ENCODE measurements around the gene SAP30. TPM values are rescaled to one million over a fixed set of nuclear protein-coding genes. Genes with fewer than 3 reads are reported as not detected.
A peak's percentile ranks its signal among the peaks of the same experiment; 100 is the strongest.

The SAP30 gene
- total and polyA plus RNA-seq, 2 experiments from 2014 or later = 16.5 to 28.2 TPM

- H4K20me1 ChIP-seq (ENCODE audit: insufficient read depth, poor library complexity, severe bottlenecking) = peaks cover 5% of the 10 kb centered on the region
- no peak overlapping the region for H3K4me3 ChIP-seq
- peaks cover 11% of the 10 kb centered on the region for H3K4me1 ChIP-seq (ENCODE audit: insufficient read depth)
- 95% methylated on average over 2 of the region's 2 CpGs for WGBS (ENCODE audit: low lambda C conversion rate, missing lambda C conversion rate)
- H2AFZ ChIP-seq = no peak overlapping the region
- no peak overlapping the region for H3K27ac ChIP-seq
- TF ChIP-seq EZH2 (IDR thresholded peaks at IDR 0.05; ENCODE audit: borderline replicate concordance) = no peak
- TF ChIP-seq, protein P1, sequence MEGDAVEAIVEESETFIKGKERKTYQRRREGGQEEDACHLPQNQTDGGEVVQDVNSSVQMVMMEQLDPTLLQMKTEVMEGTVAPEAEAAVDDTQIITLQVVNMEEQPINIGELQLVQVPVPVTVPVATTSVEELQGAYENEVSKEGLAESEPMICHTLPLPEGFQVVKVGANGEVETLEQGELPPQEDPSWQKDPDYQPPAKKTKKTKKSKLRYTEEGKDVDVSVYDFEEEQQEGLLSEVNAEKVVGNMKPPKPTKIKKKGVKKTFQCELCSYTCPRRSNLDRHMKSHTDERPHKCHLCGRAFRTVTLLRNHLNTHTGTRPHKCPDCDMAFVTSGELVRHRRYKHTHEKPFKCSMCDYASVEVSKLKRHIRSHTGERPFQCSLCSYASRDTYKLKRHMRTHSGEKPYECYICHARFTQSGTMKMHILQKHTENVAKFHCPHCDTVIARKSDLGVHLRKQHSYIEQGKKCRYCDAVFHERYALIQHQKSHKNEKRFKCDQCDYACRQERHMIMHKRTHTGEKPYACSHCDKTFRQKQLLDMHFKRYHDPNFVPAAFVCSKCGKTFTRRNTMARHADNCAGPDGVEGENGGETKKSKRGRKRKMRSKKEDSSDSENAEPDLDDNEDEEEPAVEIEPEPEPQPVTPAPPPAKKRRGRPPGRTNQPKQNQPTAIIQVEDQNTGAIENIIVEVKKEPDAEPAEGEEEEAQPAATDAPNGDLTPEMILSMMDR (IDR thresholded peaks at IDR 0.05; ENCODE audit: poor library complexity) = no peak
- TF ChIP-seq EZH2phosphoT487 (IDR thresholded peaks at IDR 0.05; ENCODE audit: low read depth, severe bottlenecking, unreplicated experiment) = no peak
- no peaks in the 10 kb centered on the region for H3K36me3 ChIP-seq (replicated peaks; ENCODE audit: insufficient read depth, low read depth)
- H3K9me2 ChIP-seq (replicated peaks; ENCODE audit: insufficient read depth) = no peaks in the 10 kb centered on the region
- no peak for DNase-seq (ENCODE audit: low spot score)
- no peaks in the 10 kb centered on the region for H3K9me3 ChIP-seq (ENCODE audit: low read depth)
- peaks cover 37% of the 10 kb centered on the region for H3K79me2 ChIP-seq
- H3K27me3 ChIP-seq = no peaks in the 10 kb centered on the region
- H3K4me2 ChIP-seq = no peak overlapping the region
These were observed 40.2 kb upstream of the SAP30 start for GRCh38 chr4:173330590-173330989.

DNA sequence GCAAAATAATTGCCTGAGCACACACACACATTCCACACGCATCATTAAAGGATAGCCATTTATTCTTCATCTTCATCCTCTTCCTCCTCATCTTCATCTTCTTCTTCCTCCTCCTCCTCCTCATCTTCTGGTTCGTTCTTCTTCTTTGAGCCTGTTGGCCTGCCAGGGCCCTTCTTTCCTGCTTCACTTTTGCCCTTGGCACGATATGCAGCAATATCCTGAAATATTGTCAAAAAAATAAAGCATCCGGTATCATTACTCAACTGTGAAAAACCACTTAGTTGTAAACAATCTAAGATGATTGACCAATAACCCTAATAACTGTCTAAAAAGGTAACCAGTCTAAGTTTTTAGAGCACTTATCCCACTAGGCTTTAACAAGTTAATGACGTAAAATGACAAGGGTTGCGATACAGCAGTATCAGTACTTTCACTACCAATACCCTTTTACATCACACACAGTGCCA, 38.7 kb upstream of the SAP30 start:
- Histone ChIP-seq H3K79me2 (peaks cover 37% of the 10 kb centered on the region), H3K9me2 (replicated peaks; ENCODE audit: insufficient read depth) (no peaks in the 10 kb centered on the region), H2AFZ (no peak overlapping the region), H3K27ac (peak overlapping the region; percentile 99), H3K27me3 (no peaks in the 10 kb centered on the region), H3K4me3 (peak overlapping the region; percentile 60), H4K20me1 (ENCODE audit: insufficient read depth, poor library complexity, severe bottlenecking) (peaks cover 5% of the 10 kb centered on the region), H3K36me3 (replicated peaks; ENCODE audit: insufficient read depth, low read depth) (no peaks in the 10 kb centered on the region), H3K9me3 (ENCODE audit: low read depth) (no peaks in the 10 kb centered on the region), H3K4me1 (ENCODE audit: insufficient read depth) (peaks cover 11% of the 10 kb centered on the region), H3K4me2 (peak overlapping the region; percentile 84)
- 79% methylated on average over 6 of the region's 6 CpGs for WGBS (ENCODE audit: low lambda C conversion rate, missing lambda C conversion rate)
- TF ChIP-seq EZH2phosphoT487 (IDR thresholded peaks at IDR 0.05; ENCODE audit: low read depth, severe bottlenecking, unreplicated experiment) = no peak
- no peak for DNase-seq (ENCODE audit: low spot score)

DNA sequence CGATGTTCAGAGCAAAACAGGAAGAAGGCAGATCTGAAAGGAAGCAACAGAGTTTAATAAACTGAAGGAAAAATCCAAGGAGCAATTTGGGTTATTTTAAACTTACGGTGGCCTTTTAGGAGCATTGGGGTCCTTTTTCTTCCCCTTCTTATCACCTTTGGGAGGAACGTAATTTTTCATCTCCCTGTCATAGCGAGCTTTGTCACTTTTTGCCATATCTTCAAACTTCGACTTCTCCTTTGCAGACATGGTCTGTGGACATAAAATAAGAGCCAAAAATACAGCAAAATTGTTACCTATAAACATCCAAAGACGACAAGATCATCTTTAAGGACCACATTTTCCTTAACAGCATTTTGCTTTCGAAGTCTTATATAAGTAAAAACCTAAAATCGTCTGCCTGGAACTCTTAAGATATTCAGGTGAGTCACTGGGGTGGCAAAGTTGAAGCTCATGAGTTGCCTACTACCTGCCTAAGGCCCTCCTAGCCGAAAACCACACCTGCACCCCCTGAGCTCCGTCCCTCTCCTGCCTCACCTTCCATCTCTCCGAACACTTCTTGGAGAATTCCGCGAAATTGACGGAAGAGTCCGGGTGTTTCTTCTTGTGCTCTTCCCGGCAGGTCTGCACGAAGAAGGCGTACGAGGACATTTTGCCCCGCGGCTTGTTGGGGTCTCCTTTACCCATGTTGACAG, 37.6 kb upstream of the SAP30 start:
- H3K4me2 ChIP-seq = peak overlapping the region; percentile 84
- peaks cover 5% of the 10 kb centered on the region for H4K20me1 ChIP-seq (ENCODE audit: insufficient read depth, poor library complexity, severe bottlenecking)
- H3K36me3 ChIP-seq (replicated peaks; ENCODE audit: insufficient read depth, low read depth) = no peaks in the 10 kb centered on the region
- peak overlapping the region; percentile 60 for H3K4me3 ChIP-seq
- H3K27me3 ChIP-seq = no peaks in the 10 kb centered on the region
- H3K4me1 ChIP-seq (ENCODE audit: insufficient read depth) = peaks cover 11% of the 10 kb centered on the region
- H3K79me2 ChIP-seq = peaks cover 37% of the 10 kb centered on the region
- TF ChIP-seq EZH2phosphoT487 (IDR thresholded peaks at IDR 0.05; ENCODE audit: low read depth, severe bottlenecking, unreplicated experiment) = no peak
- TF ChIP-seq, protein P1 (IDR thresholded peaks at IDR 0.05; ENCODE audit: poor library complexity) = no peak
- TF ChIP-seq EZH2 (IDR thresholded peaks at IDR 0.05; ENCODE audit: borderline replicate concordance) = no peak
- no peak overlapping the region for H2AFZ ChIP-seq
- peak overlapping the region; percentile 99 for H3K27ac ChIP-seq
- no peaks in the 10 kb centered on the region for H3K9me3 ChIP-seq (ENCODE audit: low read depth)
- WGBS (ENCODE audit: low lambda C conversion rate, missing lambda C conversion rate) = 12% methylated on average over 21 of the region's 21 CpGs
- H3K9me2 ChIP-seq (replicated peaks; ENCODE audit: insufficient read depth) = no peaks in the 10 kb centered on the region
- DNase-seq (ENCODE audit: low spot score) = no peak

GRCh38 chr4:173333658-173334084, 37.1 kb upstream of the SAP30 start:
- no peaks in the 10 kb centered on the region for H3K27me3 ChIP-seq
- peak; percentile 78 for DNase-seq (ENCODE audit: low spot score)
- peak overlapping the region; percentile 84 for H3K4me2 ChIP-seq
- H3K27ac ChIP-seq = peak overlapping the region; percentile 99
- peaks cover 11% of the 10 kb centered on the region for H3K4me1 ChIP-seq (ENCODE audit: insufficient read depth)
- peak overlapping the region; percentile 60 for H3K4me3 ChIP-seq
- H3K9me3 ChIP-seq (ENCODE audit: low read depth) = no peaks in the 10 kb centered on the region
- peaks cover 37% of the 10 kb centered on the region for H3K79me2 ChIP-seq
- peak overlapping the region; percentile 50 for H2AFZ ChIP-seq
- peaks cover 5% of the 10 kb centered on the region for H4K20me1 ChIP-seq (ENCODE audit: insufficient read depth, poor library complexity, severe bottlenecking)
- TF ChIP-seq EZH2phosphoT487 (IDR thresholded peaks at IDR 0.05; ENCODE audit: low read depth, severe bottlenecking, unreplicated experiment) = no peak
- TF ChIP-seq EZH2 (IDR thresholded peaks at IDR 0.05; ENCODE audit: borderline replicate concordance) = no peak
- TF ChIP-seq, protein P1 (IDR thresholded peaks at IDR 0.05; ENCODE audit: poor library complexity) = no peak
- WGBS (ENCODE audit: low lambda C conversion rate, missing lambda C conversion rate) = 2% methylated on average over 9 of the region's 53 CpGs
- no peaks in the 10 kb centered on the region for H3K9me2 ChIP-seq (replicated peaks; ENCODE audit: insufficient read depth)
- no peaks in the 10 kb centered on the region for H3K36me3 ChIP-seq (replicated peaks; ENCODE audit: insufficient read depth, low read depth)
